ENCODE data around the gene NOTCH1.
"Not testable (repeated sequence)": the region's sequence is repeated elsewhere in the genome, so short reads cannot be mapped to it uniquely, and the experiment has no call there.

Gene NOTCH1

DNA sequence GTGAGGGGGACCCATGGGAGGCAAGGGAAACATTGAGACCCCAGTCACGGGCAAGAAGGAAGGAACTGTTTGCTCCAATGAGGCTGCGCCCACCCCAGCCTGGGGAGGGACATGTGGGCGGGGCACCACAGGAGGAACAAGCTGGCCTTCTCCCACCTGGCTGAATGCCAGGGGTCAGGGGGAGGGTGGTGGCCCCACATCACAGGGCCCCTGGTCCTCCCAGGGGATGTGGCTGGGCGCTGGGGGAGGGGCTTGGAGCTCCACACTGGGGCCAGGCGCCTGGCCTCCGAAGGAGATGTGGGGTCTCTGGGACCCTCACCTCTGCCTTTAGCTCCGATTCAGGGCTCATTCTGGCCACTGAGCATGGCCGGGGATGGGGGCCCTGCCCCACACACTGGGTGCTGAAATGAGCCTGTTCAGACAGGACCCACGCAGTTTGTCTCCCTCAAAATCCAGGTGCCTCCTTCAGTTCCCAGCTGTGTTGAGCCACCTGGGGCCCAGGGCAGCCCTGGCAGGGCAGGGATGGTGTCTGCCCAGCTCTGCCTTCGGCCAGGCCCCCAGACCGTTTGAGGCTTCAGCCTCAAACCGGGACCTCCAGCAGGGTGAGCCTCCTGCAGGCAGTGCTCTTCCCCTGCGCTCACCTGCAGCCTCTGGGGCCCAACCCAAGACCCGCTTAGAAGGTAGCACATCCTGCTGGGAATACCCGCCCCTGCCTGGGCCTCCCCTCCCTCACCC lies 33.2 kb upstream of the NOTCH1 start:
- DNase-seq = no peak

DNA sequence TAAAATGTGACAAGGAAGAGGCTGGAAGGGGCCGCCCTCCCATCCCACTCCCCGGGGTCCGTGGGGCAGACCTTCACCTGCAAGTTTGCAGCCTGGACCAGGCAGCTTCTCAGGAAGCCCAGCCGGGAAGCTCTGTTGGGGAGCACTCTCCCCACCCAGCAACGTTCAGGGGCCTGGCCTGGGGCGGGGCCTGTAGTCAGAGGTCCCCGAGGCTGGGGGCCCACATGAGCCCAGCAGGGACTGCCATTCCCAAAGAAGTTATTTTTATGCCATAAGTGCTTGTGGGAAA lies 32.7 kb upstream of the NOTCH1 start:
- DNase-seq = no peak

GRCh38 chr9:136577941-136578625 lies 32.2 kb upstream of the NOTCH1 start:
- no peak for DNase-seq

DNA sequence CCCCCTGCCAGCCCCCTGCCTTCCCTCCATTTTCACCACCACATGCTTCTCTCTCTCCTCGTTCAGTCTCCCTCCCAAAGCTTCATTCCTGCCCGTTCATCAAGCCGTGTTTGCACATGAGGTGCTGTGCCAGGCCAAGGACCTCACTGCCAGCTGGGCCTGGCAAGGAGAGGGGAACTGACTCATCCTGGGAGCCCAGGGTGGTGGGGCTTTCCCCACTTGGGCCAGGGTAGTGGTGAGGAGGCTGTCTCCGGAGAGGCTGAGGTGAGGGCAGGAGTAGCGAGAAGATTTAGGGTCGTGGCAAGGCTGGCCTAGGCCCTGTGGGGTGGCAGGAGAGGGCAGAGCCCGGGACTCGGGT lies 30.4 kb upstream of the NOTCH1 start:
- DNase-seq = peak; percentile 29

DNA sequence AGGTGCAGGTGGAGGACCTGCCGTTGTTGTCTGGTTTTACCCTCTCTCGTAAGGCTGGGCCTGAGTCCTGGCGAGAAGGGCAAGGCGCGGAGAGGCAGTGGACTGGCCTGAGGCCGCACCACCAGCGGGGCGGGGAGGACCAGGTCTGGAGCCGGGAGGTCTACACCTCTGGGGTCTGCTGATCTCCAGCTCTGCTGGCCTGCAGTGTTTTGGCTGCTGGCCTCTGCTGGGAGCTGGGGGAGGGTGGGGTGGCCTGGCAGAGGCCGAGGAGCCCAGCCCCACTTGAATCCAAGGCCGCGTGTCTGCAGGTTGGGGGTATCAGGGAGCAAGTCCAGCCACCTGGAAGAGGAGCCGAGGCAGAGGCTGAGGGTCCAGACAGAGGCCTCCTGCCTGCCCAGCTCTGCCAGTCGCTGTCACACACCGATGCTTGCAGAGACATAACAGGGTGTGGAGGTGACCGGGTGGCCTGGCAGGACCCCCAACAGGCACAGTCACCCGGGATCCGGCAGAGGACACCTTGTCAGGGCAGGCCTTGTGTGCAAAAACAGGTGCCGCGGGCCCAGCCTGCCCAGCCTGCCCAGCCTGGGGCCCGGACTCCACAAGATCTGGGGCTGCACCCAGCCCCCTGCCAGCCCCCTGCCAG lies 29.9 kb upstream of the NOTCH1 start:
- DNase-seq = no peak

DNA sequence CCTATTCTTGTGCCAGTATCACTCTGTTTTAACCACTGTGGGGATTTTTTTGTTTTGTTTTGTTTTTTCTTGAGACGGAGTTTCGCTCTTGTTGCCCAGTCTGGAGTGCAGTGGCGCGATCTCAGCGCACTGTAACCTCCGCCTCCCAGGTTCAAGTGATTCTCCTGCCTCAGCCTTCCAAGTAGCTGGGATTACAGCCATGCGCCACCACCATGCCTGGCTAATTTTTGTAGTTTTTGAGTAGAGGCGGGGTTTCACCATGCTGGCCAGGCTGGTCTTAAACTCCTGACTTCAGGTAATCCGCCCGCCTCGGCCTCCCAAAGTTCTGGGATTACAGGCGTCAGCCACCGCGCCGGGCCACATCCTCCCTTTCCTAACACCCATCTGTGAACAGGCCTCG lies 28.8 kb upstream of the NOTCH1 start:
- DNase-seq = not testable (repeated sequence)

DNA sequence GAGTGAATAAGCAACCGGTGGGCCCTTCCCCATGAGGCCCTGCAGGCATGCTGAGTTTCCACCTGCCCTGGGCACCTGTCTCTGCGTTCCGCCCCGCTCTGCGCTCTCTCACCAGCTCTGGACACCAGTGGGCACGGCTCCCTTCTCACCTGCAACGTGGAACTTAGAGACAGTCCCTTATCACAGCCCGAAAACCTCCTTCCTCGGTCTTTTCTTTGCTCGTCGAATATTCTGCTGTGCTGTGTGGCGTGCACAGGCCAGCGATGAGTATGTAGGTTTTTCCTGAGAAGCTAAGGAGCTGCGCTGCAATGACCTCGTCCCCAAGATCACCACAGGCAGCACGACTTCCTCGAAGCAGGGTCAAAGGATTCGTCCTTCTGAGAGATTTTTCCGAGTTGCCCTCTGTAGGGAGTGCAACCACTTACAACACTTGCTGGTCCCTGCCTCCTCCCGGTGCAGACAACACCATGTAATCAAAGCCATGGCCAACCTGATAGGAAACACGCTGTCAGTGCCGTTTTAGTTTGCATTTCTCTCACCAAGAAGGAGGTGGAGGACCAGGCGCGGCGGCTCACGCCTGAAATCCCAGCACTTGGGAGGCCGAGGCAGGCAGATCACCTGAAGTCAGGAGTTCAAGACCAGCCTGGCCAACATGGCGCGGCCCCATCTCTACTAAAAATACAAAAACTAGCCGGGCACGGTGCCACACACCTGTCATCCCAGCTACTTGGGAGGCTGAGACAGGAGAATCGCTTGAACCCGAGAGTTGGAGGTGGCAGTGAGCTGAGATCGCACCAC lies 27.2 kb upstream of the NOTCH1 start:
- no peak for DNase-seq

- DNase-seq = no peak
These were observed 26.4 kb upstream of the NOTCH1 start for GRCh38 chr9:136572003-136572827.

DNA sequence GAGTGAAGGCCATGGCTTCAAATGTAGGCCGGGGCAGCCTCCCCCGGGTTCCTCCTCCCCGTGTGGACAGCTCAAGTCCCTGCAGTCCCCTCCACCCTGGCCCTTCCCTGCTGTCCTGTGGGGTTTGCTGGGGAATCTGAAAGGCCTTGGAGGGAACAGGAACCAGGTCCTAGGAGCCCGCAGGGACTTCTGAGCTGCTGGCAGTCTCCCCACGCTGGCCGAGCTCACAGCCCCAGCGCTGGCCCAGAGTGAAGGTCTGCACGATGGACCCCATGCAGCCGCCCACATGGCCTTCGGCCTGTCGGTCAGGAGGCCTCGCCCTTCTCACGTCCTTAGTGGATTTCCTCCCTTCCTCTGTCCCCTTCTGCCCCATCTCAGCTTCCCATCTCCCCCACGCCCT lies 25.7 kb upstream of the NOTCH1 start:
- no peak for DNase-seq

- DNase-seq = no peak
These were observed 25.1 kb upstream of the NOTCH1 start for GRCh38 chr9:136570916-136571315.

DNA sequence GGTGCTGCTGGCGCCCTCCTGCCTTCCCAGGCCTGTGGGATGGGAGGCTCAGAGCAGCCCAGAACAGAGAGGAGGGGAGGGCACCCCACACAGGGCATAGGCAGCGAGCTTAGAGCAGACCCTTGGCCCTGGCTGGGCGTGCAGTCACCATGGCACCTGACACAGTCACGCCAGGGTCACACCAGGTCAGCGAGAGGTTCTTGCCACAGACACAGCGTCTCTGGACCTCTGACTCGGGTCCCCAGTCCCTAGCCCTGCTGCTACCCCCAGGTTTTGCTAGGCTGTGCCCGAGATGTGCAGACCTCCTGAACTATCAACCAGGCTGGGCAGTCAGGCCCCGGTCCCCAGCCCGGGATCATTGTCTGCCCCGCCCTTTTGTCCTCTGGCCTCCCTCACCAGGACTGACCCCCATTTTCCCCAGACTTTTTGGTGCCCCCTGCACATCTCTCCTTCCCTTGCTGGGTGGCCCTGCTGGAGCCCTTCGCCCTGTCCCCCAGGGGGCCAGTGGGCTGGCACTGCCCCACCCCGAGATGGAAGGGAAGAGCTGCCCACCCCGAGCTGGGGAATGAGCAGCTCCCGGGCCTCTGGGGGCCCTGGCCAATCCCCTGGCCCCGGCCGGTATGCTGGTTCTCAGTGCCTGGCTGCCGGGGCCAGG lies 24.5 kb upstream of the NOTCH1 start:
- no peak for DNase-seq

DNA sequence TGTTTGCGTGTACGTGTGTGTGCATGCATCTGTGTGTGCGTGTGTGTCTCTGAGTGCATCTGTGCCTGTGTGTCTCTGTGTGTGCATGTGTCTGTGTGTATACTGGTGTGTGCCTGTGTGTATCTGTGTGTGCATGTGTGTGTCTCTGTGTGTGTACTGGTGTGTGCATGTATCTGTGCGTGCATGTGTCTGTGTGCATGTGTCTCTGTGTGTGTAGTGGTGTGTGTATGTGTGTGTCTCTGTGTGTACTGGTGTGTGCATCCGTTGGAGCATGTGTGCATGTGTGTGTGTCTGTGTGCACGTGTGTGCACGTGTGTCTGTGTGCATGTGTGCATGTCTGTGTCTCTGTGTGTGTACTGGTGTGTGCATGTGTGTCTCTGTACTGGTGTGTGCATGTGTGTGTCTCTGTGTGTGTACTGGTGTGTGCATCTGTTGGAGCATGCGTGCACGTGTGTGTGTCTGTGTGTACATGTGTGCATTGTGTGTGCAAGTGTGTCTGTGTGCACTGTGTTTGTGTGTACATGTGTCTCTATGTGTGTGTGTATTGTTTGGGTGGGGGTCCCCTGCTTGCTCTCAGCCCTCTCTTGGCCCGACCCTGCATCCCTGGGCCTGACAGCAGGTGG lies 23.8 kb upstream of the NOTCH1 start:
- DNase-seq = no peak

DNA sequence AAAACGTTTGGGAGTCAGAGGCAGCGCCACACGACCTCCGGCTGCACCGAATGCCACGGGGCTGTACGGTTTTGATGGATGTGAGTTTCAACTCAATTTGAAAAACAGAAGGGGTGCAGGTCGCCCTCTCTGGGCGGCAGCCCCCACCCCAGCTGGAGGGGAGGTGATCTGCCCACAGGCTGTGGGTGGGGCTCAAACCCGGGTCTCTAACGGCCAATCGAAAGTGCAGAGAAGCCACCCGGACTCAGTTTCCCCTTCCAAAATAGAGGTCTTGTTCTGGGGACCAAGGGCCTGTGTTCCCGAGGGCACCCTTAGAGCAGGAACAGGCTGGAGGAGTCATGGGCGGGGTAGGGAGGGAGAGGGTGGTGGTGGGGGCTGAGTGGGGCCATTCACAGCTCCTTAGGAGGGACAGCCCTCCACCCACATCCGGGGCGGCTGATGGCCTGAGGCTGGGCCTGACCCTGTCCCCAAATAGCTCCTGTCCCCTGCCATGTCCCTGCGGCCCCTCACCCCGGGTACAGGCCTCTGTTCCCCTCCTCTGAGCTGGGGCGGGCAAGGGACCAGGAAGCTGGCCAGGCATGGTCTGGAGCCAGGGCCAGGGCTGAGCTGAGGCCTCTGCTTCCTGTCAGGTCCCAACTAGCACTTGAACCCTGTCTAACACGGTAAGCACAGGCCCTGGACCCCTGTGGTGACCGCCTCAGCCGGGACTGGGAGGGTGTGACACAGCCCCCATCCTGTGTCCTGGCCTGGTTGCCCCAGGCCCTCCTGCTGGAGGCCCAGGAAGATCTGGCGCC lies 22.6 kb upstream of the NOTCH1 start:
- no peak for DNase-seq

- no peak for DNase-seq
These were observed 21.9 kb upstream of the NOTCH1 start for GRCh38 chr9:136567651-136568287.

GRCh38 chr9:136566901-136567300 lies 21.1 kb upstream of the NOTCH1 start:
- no peak for DNase-seq

DNA sequence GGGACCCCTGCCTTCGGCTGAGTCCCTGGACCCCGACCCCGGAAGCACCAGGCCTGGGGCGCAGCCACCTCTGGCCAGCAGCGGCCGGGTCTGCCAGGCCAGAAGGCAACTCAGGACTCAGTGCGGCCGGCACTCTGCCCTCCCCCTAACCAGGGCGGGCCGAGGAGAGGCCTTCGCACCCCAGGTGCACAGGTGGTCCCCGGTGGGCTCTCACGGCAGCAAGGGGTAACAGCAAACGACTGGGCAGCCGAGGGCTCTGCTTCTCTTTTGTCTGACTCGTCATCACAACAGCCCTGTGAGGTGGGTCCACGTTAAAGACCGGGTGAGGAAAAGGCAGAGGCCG lies 20.7 kb upstream of the NOTCH1 start:
- DNase-seq = no peak

DNA sequence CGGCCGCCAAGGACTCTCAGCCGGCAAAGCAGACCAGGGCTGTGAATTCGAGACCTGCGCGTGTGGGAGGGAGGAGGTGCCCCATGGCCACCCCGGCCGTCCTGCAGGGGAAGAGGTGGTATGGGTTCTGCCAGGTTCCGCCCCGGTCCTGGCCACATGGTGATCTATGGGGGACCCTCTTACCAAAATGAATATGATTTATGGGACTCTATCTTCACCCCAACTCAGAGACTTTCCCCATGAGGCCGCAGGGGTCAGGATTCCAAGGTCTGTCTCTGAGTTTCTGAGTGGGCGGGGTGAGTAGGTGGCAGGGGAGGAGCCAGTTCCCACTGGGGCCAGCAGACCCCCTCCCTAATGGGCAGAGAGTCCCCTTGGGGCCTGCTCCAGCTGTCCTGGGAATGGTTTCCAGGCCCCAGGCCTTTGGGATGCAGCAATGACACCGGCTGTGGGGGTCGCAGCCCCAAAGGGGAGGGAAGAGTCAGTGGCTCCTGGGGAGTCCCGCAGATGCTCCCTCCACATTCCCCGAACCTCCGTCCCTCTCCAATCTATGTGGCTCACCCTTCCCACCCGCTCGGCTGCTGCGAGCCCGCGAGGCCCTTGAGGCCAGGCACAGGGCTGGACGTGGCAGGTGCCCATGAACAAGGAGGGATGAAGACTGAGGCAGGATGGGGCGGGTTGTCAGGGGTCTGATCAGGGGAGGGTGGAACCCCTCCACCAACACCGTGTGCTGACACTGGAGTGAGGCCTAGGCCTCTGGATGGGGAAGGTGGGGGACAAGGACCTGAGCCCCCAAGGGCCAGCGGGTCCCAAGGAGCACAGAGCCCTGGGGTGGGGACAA lies 20.1 kb upstream of the NOTCH1 start:
- no peak for DNase-seq

- DNase-seq = no peak
These were observed 19.4 kb upstream of the NOTCH1 start for GRCh38 chr9:136565086-136565714.

DNA sequence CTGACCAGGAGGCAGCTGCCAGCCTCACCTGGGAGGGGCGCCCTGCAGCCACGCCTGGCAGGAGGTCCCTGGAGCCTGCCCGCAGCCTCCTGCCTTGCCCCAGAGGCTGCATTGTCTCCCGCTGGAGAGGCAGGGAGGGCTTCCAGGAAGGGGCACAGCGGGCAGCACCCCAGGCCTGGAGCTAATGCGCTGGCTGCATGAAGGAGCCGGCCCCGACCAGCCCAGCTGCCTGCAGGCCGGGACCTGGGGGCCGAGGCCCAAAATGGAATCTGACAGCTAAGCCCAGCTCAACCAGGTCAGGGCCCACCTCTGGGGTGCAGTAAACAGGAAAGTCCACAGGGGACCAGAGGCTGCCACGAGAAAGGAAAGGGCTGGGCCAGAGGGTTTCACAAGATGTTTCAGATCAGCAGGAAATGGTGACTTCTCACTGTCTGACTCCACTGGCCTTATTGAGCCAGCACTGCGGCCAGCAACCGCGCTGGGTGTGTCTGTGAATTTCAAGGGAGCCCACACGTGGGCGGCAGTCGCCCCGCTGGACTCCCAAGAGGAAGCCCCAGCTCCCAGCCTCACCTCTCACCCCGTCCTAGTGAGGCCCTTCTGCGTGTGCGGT lies 18.6 kb upstream of the NOTCH1 start:
- no peak for DNase-seq
